GM18951 (cell line): ENCODE results near the gene VPS39.

Experiments used
- POLR2A ChIP-seq: IDR thresholded peaks from 4 replicates; pipeline ENCODE4 v1.6.1; 2011; ENCODE audit warnings: mild to moderate bottlenecking; ENCODE audit not compliant: insufficient read length, insufficient read depth; ENCODE audit errors: extremely low read depth
- in situ Hi-C: fragments of 300-500 bp; cut with MboI; formaldehyde crosslinking; loops from one replicate; pipeline ENCODE4 v1.12.0; 2022; ENCODE audit warnings: low sequenced_read_pairs, mixed read lengths, inconsistent platforms; ENCODE audit not compliant: unreplicated experiment

VPS39 gene

DNA sequence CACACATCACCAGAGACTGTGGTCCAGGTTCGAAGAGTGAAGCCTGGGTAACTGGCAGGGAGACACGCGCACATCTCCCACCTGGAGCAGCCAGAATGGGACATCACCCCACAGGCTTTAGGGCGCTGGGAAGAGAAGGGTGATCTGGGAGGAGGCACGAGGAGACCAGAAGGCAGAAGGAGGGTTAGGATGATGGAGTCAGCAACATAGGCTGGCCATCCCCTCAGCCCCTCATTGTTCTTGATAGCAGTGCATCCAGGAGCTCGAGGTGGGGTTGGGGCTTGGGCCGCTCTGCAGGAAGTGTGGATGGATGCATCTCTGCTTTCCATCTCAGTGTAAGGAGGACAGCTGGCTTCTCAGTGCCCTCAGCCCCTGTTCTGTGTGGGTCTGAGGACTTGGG is 66.9 kb downstream of the VPS39 start:
- in situ Hi-C loops = no loop called here
- TF ChIP-seq POLR2A = no peak

DNA sequence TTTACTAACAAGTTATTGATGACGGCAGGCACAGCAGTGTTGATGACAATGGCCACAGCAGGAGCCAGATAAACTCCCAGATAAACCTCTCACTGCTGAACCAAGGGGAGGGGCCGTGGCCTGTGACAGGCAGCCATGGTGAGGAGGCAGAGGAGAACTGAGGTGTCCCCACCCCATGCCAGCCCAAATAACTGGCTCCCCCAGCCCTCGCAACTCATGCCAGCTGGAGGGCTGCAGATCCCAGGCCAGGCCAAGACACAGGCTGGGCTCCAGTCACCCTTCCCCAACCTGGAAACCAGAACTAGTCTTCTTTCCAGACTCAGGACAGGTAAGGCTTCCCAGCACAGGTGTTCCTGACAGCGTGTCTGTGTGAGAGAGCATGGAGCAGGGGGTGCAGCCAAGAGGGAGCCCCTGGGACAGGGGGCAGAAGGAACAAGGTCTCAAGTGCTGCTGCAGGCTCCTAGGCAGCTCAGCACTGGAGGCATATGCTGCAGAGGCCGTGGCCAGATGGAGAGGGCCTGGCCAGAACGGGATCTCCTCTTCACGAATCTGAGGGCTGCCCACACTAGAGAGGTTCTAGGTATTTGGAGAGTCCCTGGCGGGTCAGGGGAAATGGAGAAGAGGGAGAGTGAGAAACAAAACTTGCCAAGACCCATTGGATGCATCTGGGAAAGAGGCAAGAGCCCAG is 67.6 kb downstream of the VPS39 start:
- no peak for TF ChIP-seq POLR2A
- in situ Hi-C loops = no loop called here

DNA sequence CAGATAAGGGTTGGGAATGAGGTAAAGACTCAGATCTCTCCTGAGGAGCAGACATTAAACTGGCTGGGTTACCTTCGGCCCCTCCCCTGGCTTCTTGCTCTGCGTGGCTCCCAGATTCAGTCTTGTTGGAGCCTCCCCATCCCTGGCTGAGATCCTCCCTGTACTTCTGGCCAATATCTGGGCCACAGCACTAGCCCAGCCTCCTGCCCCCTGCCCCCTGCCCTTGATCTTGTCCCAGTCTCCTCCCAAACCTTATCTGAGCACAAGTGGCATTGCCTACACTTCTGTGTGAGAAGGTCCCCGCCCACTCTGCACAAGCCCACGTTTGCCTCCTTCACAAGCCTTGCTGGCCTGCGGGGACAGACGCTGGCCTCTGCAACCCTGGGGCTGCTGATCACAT is 68.5 kb downstream of the VPS39 start:
- no peak for TF ChIP-seq POLR2A
- in situ Hi-C loops = no loop called here

DNA sequence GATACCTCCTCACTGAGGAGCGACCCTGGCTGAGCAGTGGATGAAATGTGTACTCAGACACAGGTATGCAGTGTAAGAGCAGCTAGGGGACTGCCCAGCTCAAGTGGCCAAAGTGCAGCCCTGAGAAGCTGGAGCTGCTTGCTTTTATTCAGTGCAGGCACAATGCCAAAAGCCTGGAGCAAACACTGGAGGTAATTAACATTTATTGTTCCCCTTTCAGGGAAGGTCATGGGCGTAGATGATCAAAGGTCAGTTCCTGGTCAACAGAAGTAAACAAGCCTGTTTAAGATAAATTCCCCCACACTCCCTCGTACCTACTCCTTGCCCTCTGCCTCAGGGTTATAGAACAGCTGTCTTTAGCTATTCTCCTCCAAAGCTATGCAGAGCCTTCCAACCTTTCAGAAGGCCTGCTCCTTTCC is 69.1 kb downstream of the VPS39 start:
- in situ Hi-C loops = no loop called here
- TF ChIP-seq POLR2A = no peak

DNA sequence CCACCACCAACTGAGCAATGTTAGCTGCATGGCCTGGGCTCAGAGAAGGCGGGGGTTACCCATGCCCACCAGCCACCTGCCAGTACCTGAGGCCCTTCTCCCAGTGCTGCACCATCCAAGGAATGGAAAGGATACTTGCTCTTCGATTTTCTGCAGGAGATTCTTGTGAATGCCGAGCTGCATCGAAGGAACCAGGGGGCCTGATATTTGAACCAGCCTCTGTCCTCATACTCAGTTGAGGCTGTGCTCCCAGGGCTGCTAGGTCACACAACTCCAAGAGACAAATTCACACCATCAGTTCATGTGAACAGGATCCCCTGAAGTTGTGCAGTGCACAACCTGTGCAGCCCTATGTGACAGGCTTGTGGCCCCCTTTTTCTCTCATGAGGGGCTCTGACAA is 69.7 kb downstream of the VPS39 start:
- in situ Hi-C loops = no loop called here
- TF ChIP-seq POLR2A = no peak

DNA sequence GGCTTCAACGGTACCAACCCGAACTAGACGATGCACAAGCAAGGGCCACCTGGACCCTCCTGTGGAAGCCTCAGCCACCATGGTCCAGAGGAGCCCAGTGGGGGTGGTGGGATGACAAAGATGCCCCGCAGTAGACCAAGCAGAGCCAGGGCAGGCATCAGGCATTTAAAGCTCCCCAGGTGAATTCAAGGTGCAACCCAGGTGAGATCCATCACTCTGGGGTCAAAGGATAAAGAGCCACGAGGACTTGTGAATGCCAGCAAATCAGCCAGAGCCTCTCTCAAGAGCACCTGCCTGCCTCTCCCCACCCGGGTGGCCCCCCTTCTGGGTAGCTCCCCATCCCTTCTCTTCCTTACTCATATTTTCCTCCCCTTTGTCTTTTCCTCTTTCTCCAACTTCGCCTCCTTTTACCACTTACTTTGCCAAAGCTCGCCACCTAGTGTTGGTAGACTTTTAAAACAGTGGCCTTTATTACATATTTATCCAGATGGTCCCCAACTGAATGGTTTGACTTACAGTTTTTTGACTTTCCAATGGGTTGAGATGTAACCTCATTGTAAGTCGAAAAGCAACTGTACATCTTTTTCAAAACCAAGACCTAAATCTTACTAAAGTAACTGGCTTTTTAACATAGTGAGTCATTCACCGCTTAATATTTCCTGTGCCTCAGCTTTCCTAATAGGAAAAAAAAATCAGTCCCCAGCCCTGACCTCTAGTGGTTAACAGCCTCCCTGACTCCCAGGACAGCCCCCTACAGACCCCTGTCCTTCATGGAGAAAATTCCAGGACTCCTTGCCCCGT is 70.4 kb downstream of the VPS39 start:
- in situ Hi-C loops = no loop called here
- TF ChIP-seq POLR2A = no peak

DNA sequence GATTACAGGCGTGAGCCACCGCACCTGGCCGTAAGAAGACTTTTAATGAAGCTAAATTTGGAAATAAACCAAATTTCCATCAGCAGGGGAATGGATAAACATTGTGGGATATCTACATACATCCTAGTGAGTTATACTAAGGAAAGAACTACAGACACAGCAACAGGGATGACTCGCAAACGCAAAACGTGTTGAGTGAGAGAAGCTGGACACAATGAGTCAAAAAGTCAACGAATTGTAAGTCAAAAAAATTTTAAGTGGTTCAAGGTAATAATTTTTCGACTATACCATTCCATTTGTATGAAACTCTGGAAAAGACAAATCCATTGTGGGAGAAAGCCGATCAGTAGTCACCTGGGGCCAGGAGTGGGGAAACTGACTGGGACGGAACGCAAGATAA is 71.6 kb downstream of the VPS39 start:
- in situ Hi-C loops = no loop called here
- TF ChIP-seq POLR2A = no peak

DNA sequence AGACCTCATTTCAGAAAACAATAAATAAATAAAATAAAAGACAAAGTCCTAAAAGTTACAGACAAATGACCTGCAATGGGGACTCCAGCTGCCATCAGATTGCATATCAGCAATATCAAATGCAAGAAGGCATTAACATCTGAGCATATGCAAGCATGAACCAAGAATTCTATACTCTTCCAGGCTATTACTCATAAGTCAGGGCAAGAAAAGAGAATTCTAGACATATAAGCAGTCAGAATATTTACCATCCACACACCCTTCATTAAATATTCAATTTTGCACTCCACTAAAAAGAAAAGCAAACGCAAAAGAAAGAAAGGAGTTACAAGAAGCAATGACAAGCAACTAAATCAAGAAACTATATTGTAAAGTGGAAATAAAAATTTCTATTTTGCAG is 72.8 kb downstream of the VPS39 start:
- in situ Hi-C loops = no loop called here
- no peak for TF ChIP-seq POLR2A

DNA sequence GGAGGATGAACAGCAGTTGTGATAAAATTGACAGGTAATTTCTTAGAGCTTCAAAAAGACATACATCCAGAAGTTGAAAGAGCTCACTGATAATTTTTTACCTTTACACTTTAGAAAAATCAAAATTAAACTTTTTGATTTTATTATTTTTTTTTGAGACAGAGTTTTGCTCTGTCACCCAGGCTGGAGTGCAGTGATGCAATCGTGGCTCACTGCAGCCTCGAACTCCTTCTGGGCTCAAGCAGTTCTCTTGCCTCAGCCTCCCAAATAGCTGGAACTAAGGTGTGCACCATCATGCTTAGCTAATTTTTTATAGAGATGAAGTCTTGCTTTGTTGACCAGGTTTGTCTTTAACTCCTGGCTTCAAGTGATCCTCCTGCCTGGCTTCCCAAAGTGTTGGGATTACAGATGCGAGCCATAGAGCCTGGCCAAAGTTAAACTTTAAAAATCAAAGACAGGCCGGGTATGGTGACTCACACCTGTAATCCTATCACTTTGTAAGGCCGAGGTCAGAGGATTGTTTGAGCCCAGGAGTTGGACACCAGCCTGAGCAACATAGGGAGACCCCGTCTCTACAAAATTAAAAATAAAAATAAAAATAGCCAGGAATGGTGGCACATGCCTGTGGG is 73.4 kb downstream of the VPS39 start:
- in situ Hi-C loops = no loop called here
- TF ChIP-seq POLR2A = no peak

DNA sequence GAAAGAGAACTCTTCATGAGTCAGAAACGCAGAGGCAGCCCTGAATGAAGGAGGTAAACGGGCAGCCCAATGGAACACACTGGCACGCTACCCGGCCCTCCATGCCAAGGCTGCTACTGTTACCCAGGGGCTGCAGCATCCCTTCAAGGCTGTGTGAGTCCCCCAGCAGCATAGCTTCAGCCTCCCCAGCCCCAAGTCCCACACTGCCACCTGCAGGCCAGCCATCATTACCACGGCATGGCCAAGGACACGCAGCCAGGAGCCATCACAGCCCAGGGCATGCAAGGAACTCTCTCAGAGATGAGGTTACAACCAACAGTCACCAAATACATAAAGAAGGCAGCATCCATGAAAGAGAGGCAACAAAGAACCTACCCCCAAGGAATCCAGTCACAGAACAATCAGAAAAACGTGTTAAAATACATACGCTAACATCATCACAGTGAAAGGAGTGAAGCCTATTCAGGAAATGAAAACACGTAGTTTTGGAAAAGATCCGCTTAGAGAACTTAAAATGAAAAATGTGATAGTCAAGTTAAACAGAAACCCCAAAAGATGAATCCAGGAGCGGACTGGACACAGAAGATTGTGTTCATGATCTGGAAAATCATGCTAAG is 74.1 kb downstream of the VPS39 start:
- no peak for TF ChIP-seq POLR2A
- in situ Hi-C loops = no loop called here

DNA sequence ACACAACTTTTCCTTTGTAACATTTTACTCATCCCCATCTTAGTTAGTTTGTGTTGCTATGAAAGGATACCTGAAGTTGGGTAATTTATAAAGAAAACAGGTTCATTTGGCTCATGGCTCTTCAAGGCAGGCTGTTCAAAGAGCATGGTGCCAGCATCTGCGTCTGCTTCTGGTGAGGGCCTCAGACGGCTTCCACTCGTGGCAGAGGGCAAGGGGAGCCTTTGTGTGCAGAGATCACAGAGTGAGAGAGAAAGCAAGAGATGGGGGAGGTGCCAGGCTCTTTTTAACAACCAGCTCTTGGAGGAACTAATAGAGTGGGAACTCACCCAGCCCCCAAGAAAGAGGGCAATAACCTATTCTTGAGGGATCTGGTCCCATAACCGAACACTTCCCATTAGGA is 74.7 kb downstream of the VPS39 start:
- in situ Hi-C loops = no loop called here
- TF ChIP-seq POLR2A = no peak

DNA sequence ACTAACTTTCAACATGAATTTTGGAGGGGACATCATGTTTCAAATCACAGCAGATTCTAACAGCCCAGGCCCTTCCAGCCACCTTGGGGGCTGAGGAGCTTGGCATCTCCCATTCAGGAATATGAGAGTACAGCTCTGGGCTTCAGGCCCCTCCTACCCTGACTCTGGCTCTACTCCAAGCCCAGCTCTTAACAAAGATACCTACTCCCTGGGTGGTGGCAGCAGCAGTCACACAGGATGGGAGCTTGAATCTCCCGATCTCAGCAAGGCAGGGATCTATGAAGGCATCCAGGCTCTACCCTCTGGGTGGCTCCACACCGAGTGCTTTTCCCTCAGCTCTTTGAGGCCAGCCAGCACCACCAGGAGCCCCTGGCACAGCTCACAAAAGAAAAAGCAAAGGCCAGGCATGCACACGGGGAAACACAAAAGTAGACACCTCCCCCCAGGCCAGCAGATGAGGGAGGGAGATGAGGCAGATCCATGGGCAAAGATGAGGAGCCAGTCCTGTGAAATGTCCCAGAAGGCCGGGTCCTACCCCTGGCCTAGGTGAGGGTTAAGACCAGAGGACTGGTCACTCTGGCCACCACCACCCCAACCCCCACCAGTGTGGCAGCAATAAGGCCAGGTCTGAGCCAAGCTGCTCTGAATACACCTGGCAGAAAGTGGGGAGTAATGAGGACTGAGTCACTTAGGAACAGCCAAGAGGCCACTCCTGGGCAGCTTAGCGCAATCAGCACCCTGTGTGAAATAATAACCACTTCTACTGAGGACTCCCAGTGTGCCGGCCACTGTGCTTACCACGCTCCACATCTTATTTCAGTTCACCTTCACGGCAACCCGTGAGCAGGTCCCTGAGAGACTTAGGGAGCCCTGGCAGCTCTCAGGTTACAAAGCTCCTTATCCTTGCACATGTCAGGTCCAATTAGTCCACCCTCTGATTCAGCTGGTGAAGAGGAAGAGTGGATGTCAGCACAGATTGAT is 76.0 kb downstream of the VPS39 start:
- in situ Hi-C loops = no loop called here
- TF ChIP-seq POLR2A = no peak

DNA sequence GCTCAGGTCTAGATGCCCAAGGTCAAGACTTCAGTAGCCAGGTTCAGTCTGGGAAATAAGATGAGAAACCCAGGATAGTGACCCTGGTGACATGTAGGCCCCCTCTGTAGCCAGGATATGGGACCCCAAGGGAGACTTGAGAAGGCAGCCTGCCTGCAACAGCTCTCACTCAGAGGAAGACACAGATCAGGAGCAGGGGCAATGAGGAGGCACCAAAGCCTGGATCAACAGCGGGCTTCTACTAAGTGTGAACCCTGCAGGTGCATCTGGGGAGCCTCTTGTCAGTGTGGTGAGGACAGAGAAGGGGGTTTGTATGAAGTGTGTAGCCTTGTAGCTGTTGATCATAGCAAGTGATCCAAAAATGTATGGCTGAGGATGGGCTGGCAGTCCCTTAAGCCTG is 77.1 kb downstream of the VPS39 start:
- TF ChIP-seq POLR2A = no peak
- in situ Hi-C loops = no loop called here
